ENCODE measurements around the gene DNAH6.

The DNAH6 gene

DNA sequence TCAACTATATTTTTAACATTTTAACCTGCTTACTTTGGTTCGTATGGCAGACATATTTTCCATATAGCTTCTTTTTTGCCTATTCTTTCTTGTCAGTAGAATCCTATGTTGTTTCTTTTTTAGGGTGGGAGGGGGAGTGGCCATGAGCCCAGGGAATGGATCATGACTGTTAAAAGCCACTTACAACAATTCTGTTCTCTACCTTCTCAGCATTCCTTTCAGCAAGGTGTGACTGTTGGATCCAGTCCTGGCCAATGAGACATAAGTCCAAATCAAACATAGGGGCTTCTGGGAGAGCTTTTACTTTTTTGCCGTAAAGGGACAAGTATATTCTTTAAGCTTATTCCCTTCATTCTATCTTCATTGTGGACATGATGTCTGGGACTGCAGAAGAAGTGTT is 25.0 kb upstream of the DNAH6 start:
- TF ChIP-seq, protein P1, sequence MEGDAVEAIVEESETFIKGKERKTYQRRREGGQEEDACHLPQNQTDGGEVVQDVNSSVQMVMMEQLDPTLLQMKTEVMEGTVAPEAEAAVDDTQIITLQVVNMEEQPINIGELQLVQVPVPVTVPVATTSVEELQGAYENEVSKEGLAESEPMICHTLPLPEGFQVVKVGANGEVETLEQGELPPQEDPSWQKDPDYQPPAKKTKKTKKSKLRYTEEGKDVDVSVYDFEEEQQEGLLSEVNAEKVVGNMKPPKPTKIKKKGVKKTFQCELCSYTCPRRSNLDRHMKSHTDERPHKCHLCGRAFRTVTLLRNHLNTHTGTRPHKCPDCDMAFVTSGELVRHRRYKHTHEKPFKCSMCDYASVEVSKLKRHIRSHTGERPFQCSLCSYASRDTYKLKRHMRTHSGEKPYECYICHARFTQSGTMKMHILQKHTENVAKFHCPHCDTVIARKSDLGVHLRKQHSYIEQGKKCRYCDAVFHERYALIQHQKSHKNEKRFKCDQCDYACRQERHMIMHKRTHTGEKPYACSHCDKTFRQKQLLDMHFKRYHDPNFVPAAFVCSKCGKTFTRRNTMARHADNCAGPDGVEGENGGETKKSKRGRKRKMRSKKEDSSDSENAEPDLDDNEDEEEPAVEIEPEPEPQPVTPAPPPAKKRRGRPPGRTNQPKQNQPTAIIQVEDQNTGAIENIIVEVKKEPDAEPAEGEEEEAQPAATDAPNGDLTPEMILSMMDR (IDR thresholded peaks at IDR 0.05; ENCODE audit: low read depth, low read length, missing control alignments) = no peak
- DNase-seq (ENCODE audit: extremely low read depth, low read depth) = no peak
- no peak overlapping the region for H3K4me3 ChIP-seq (replicated peaks; ENCODE audit: low read depth, low read length)

DNA sequence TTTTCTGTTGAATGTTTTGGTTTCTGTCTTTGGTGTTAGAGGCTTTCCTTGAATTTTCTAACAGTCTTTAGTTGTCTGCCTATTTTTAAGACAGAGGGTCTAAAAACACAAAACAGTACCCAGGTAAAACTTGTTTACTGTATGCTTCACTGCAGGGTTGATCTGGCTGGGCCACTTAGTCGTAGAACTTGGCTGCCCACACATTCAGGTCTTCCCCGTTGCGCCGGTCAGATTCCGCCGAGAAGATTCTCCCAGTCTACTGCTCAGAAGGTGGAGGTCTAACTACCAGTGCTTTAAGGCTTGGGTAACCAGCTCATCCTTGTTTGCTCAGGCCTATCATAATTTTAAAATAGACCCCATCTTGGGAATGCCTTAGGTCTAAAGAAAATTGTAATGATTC is 24.6 kb upstream of the DNAH6 start:
- no peak for DNase-seq (ENCODE audit: extremely low read depth, low read depth)
- H3K4me3 ChIP-seq (replicated peaks; ENCODE audit: low read depth, low read length) = no peak overlapping the region
- TF ChIP-seq, protein P1 (IDR thresholded peaks at IDR 0.05; ENCODE audit: low read depth, low read length, missing control alignments) = no peak

DNA sequence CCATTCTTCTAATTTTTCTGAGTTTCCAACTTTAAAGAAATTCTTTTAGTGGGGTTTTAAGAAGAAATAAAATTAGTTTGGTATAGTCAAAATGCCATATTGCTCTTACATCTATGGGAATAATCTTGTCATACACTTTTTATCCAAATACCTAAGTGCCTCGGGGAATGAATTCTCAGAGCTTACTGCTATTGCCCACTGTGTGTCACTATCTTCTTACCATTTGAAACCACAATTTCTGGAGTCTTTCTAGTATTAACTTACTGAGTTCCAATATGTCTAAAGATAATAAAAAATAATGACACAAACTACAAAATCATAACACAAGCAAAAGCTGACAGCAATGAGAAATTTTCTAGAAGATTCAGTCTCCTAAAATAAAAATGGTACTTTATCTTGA is 23.7 kb upstream of the DNAH6 start:
- H3K4me3 ChIP-seq (replicated peaks; ENCODE audit: low read depth, low read length) = no peak overlapping the region
- TF ChIP-seq, protein P1 (IDR thresholded peaks at IDR 0.05; ENCODE audit: low read depth, low read length, missing control alignments) = no peak
- DNase-seq (ENCODE audit: extremely low read depth, low read depth) = no peak

DNA sequence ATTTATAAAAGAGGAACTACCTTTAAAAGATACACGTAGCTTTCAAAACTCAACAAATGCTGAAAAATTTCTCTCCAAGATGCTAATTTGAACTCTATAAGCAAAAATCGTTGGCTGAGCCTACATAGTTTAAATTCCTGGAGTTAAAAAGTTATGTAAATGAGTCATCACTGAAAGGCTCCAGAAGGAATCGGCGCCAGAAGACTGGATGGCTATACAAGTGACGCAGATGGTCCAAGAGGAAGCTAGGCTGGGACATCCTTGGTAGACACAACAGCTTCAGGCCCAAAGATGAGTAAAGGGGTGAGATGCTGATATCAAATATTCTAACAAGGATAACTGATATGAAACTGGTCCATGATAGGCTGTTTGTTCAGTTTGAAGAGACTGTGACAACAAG is 22.8 kb upstream of the DNAH6 start:
- DNase-seq (ENCODE audit: extremely low read depth, low read depth) = peak; percentile 71
- no peak overlapping the region for H3K4me3 ChIP-seq (replicated peaks; ENCODE audit: low read depth, low read length)
- TF ChIP-seq, protein P1 (IDR thresholded peaks at IDR 0.05; ENCODE audit: low read depth, low read length, missing control alignments) = no peak

DNA sequence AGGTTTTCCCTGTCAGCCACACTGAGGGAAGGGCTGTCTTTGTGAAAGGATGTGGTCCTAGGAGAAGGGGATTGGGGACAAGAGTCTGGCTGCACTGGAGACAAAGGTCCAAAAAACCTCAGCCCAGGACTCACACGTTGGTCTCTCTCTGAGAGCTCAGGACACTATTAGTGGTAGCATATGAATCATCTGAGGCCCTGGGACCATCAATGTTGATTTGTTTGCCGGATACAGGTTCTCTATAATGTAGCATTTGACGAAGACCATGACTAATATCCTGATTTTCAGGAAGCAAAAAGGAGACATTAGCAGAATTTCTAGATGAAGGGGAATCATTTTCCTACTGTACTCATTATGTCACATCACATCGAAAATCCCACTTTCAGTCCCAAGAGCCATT is 22.2 kb upstream of the DNAH6 start:
- TF ChIP-seq, protein P1 (IDR thresholded peaks at IDR 0.05; ENCODE audit: low read depth, low read length, missing control alignments) = no peak
- no peak for DNase-seq (ENCODE audit: extremely low read depth, low read depth)
- no peak overlapping the region for H3K4me3 ChIP-seq (replicated peaks; ENCODE audit: low read depth, low read length)

DNA sequence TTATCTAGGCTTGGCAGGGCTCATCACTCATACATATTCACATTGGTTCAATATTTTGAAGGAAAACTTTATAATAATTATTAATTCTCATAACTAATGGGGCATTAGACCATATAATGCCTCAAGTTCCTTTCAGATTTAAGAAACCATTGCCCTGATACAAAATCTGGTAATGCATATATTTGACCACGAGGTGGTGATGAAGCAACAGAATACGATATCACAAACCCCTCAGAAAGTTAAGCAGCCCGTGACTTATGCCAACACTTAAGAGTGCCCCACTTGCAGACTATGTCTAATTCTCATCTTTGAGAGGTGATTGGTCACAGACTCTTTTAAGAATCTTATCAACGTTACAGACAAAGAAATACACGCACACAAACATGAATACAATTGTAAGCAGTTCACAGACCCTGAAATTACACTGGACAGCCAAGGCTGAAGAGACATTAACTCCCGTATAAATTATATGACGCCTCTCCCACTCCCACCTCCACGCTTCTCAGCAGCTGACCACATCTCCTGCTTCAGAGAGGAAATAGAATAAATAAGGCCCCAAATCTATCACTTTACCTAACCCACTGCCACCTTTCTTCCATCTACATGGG is 20.7 kb upstream of the DNAH6 start:
- DNase-seq (ENCODE audit: extremely low read depth, low read depth) = peak; percentile 51
- H3K4me3 ChIP-seq (replicated peaks; ENCODE audit: low read depth, low read length) = no peak overlapping the region
- TF ChIP-seq, protein P1 (IDR thresholded peaks at IDR 0.05; ENCODE audit: low read depth, low read length, missing control alignments) = peak; percentile 42

DNA sequence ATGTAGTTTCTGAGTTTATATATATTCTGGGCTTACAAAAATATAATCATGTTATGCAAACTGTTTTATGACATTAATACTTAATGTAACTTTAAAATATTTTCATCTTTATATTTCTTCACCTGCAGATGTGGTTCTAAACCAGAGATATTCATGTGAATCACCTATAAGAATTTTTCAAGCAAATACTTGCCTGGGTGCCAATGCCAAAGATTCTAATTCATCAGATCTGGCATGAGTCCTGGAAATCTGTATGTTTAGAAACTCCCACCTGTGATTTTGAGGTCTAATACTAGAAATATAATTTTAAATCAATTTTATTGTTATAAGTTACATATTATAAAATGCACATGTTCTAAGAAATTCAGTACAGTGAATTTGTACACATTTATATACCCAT is 19.9 kb upstream of the DNAH6 start:
- DNase-seq (ENCODE audit: extremely low read depth, low read depth) = no peak
- TF ChIP-seq, protein P1 (IDR thresholded peaks at IDR 0.05; ENCODE audit: low read depth, low read length, missing control alignments) = no peak

More for the DNA sequence above, 19.9 kb upstream of the DNAH6 start:
- no peak overlapping the region for H3K4me3 ChIP-seq (replicated peaks; ENCODE audit: low read depth, low read length)
